Stimulated activated CD8-positive, alpha-beta memory T cell treated with anti-CD3 and anti-CD28 coated beads, Interleukin-7, amount 100 ng/mL, for 4 hours (primary cell): ENCODE data around the gene CTDSP1.
A peak's percentile ranks its signal among the peaks of the same experiment; 100 is the strongest.

Experiments used
- DNase-seq, 2 donors: peaks; one replicate each; pipeline ENCODE4 v3.0.0-alpha.2; 2020; ENCODE audit warnings: low read depth in 2 of 2

The CTDSP1 gene

GRCh38 chr2:218400167-218400929, 680 bp downstream of the CTDSP1 start:
- no peak for DNase-seq

- DNase-seq = no peak
Observed at GRCh38 chr2:218400930-218401881, 1.5 kb downstream of the CTDSP1 start.

- DNase-seq = no peak
Observed at GRCh38 chr2:218401890-218402289, 2.2 kb downstream of the CTDSP1 start.

- no peak for DNase-seq
Observed at GRCh38 chr2:218402491-218402901, 2.8 kb downstream of the CTDSP1 start.

- no peak for DNase-seq
Observed at GRCh38 chr2:218402911-218403411, 3.3 kb downstream of the CTDSP1 start.

- DNase-seq = no peak
Observed at GRCh38 chr2:218403810-218404209, 4.1 kb downstream of the CTDSP1 start.

GRCh38 chr2:218404351-218405085, 4.8 kb downstream of the CTDSP1 start:
- no peak for DNase-seq

- no peak for DNase-seq
Observed at GRCh38 chr2:218405086-218405745, 5.5 kb downstream of the CTDSP1 start.

GRCh38 chr2:218405746-218406208, 6.1 kb downstream of the CTDSP1 start:
- DNase-seq = no peak

GRCh38 chr2:218406209-218406948, 6.7 kb downstream of the CTDSP1 start:
- peak; percentile 75 to 91 for DNase-seq

- peak in 1 of 2 donors; percentile 61 for DNase-seq
Observed at GRCh38 chr2:218406949-218407618, 7.4 kb downstream of the CTDSP1 start.

GRCh38 chr2:218407717-218408116, 8.0 kb downstream of the CTDSP1 start:
- DNase-seq = no peak

- DNase-seq = no peak
Observed at GRCh38 chr2:218418321-218418716, 18.7 kb downstream of the CTDSP1 start.

- no peak for DNase-seq
Observed at GRCh38 chr2:218418717-218419458, 19.2 kb downstream of the CTDSP1 start, which contains the start of gene VIL1. VIL1 (plus strand) TSS chr2:218419123; CDS start chr2:218423779, 4,656 bp downstream.

- DNase-seq = no peak
Observed at GRCh38 chr2:218419630-218420216, 20.1 kb downstream of the CTDSP1 start.

GRCh38 chr2:218421027-218421426, 21.4 kb downstream of the CTDSP1 start:
- no peak for DNase-seq

- no peak for DNase-seq
Observed at GRCh38 chr2:218422403-218423086, 22.9 kb downstream of the CTDSP1 start.

GRCh38 chr2:218423584-218423983, 23.9 kb downstream of the CTDSP1 start:
- no peak for DNase-seq
